ENCODE measurements around the gene PHPT1. TPM values are rescaled to one million over a fixed set of nuclear protein-coding genes. Genes with fewer than 3 reads are reported as not detected.
"Not testable (repeated sequence)": the region's sequence is repeated elsewhere in the genome, so short reads cannot be mapped to it uniquely, and the experiment has no call there.

Gene PHPT1
- total and polyA plus RNA-seq, 2 of the 8 experiments (the other 6 are each of a cell fraction or from before 2014, with no cell fraction given) = 109 to 226 TPM

GRCh38 chr9:136837856-136838277 lies 11.3 kb upstream of the PHPT1 start:
- not testable (repeated sequence) for H2AFZ ChIP-seq (ENCODE audit: low read length); H2AK5ac ChIP-seq (ENCODE audit: low read depth, low read length); H2BK15ac ChIP-seq (ENCODE audit: low read length); H3K23ac ChIP-seq (ENCODE audit: insufficient read length); H2BK12ac ChIP-seq (ENCODE audit: low read depth, low read length); H3K9ac ChIP-seq (replicated peaks in 1 of 4; ENCODE audit: extremely low read depth in 1 of 4, low read depth in 3 of 4, low read length in 3 of 4); H4K20me1 ChIP-seq (replicated peaks in 1 of 2; ENCODE audit: control insufficient read depth in 1 of 2, insufficient read depth in 2 of 2, low read length in 2 of 2); H3K18ac ChIP-seq (ENCODE audit: extremely low read depth, low read length); FAIRE-seq; H3K56ac ChIP-seq (replicated peaks; ENCODE audit: insufficient read length, low read depth, low read length); H3K14ac ChIP-seq (ENCODE audit: insufficient read length); H3K4me2 ChIP-seq (ENCODE audit: insufficient read depth in 1 of 2, low read depth in 2 of 2, low read length in 2 of 2); H3K79me2 ChIP-seq (ENCODE audit: control insufficient read depth in 1 of 2, insufficient read depth in 2 of 2, low read length in 2 of 2); H3K23me2 ChIP-seq (ENCODE audit: low read depth, low read length); H2BK20ac ChIP-seq (ENCODE audit: low read length); H3K79me1 ChIP-seq (ENCODE audit: low read depth, low read length); DNase-seq (ENCODE audit: low read depth in 1 of 2, low spot score in 2 of 2); H3K4ac ChIP-seq (replicated peaks; ENCODE audit: insufficient read length, low read depth, low read length); H2BK120ac ChIP-seq (replicated peaks; ENCODE audit: low read depth, low read length); H3K27me3 ChIP-seq (replicated peaks in 1 of 4; ENCODE audit: control insufficient read depth in 3 of 4, extremely low read depth in 1 of 4, insufficient read depth in 3 of 4, low read length in 3 of 4); H4K5ac ChIP-seq (ENCODE audit: insufficient read length, low read depth, low read length); H4K8ac ChIP-seq (ENCODE audit: extremely low read depth, insufficient read depth, low read length); H2BK5ac ChIP-seq (ENCODE audit: low read depth, low read length); H3K9me3 ChIP-seq (ENCODE audit: insufficient read depth in 2 of 2, low read depth in 1 of 2, low read length in 1 of 2); H3K4me3 ChIP-seq (ENCODE audit: extremely low read depth in 1 of 4, insufficient read depth in 2 of 4, low read depth in 3 of 4, low read length in 4 of 4); H3K27ac ChIP-seq (ENCODE audit: low read depth, low read length); H4K91ac ChIP-seq (replicated peaks; ENCODE audit: insufficient read length, low read length)
- H3K4me1 ChIP-seq (replicated peaks in 1 of 4; ENCODE audit: control insufficient read depth in 3 of 4, insufficient read depth in 4 of 4, low read length in 3 of 4) = peaks cover 5 to 24% (median 14%) of the 10 kb centered on the region in 4 experiments
- 97% methylated on average over 14 of the region's 15 CpGs; no CpG with 5 or more reads in 1 of the 2 experiments for WGBS, 2 experiments (ENCODE audit: extremely low coverage in 1 of 2, insufficient coverage in 1 of 2, insufficient read length in 1 of 2, insufficient replicate concordance in 2 of 2, low coverage in 1 of 2, low lambda C conversion rate in 2 of 2, missing lambda C conversion rate in 1 of 2)
- POLR2A ChIA-PET (ENCODE audit: partially characterized antibody) = interaction anchor here (0.7 to 20.5 kb wide), 6 partner anchors 8 to 108 kb away, joined by 3 to 248 read pairs (median 25); partner anchors contain the start of gene MAMDC4
- CTCF ChIA-PET (ENCODE audit: partially characterized antibody) = interaction anchor here (0.6 to 8.9 kb wide), 2 partner anchors 20 to 233 kb away, joined by 3 to 131 read pairs; no protein-coding TSS in a partner anchor
- H3K36me3 ChIP-seq (ENCODE audit: control insufficient read depth in 2 of 4, insufficient read depth in 4 of 4, low read length in 3 of 4) = peaks cover 0 to 24% (median 4%) of the 10 kb centered on the region in 4 experiments; a peak in 3 of 8 replicates
